Epithelial cell of umbilical artery (primary cell): ENCODE measurements around the gene POLR3GL. TPM values are rescaled to one million over a fixed set of nuclear protein-coding genes. Genes with fewer than 3 reads are reported as not detected.

ENCODE experiments used
- total RNA-seq: library from RNA; depleted of rRNA; stranded (reverse); fragments of >200 nt; gene quantifications from 2 replicates; pipeline ENCODE4 v1.2.3, GENCODE V29; 2014

The POLR3GL gene, protein sequence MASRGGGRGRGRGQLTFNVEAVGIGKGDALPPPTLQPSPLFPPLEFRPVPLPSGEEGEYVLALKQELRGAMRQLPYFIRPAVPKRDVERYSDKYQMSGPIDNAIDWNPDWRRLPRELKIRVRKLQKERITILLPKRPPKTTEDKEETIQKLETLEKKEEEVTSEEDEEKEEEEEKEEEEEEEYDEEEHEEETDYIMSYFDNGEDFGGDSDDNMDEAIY
- 12.3 and 18.8 TPM in 2 replicates for total RNA-seq

DNA sequence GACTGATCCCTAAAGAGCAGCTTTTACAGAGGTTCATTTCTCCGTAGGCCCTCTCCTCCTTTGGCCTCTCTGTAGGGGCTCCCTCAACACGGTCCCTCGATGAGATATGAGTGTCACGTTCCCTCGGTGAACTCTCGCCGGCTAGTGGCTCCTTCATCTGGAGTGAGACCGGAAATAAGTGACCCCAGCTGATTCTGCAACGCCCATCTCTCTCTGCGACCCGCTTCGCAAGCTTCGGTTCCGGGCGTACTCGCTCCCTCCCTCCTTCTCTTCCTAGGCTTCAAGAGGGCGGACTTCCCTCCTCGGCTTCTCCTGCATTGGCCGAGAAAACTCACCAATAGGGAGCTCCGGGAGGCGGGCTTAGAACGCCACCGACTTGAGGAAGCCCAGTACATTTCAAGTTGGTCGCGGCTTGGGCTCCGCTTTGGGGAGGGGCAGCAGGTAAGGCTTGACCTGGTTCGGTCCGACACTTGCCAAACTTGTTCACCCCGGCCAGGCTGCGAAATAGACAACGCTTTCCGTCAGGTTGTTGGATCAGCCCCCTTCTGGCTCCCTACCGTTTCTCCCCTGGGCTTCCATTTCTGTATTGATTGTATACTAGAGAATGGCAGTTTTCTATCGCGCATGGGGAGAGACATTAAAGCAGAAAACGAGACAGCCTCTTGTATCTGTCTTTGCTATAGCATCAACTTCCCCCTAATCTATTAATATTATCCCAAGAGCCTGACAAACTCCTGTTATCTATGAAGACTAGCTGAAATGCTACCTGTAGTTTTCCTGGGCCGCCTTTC lies at the start of gene POLR3GL, which contains the start of gene ANKRD34A:
POLR3GL (plus strand) TSS at position 363 of the 791 bp plus-strand sequence. CDS start 10,176 bp downstream, outside the sequence.
ANKRD34A (minus strand) TSS at position 248 of the 791 bp plus-strand sequence. CDS start 2,816 bp downstream, outside the sequence.

DNA sequence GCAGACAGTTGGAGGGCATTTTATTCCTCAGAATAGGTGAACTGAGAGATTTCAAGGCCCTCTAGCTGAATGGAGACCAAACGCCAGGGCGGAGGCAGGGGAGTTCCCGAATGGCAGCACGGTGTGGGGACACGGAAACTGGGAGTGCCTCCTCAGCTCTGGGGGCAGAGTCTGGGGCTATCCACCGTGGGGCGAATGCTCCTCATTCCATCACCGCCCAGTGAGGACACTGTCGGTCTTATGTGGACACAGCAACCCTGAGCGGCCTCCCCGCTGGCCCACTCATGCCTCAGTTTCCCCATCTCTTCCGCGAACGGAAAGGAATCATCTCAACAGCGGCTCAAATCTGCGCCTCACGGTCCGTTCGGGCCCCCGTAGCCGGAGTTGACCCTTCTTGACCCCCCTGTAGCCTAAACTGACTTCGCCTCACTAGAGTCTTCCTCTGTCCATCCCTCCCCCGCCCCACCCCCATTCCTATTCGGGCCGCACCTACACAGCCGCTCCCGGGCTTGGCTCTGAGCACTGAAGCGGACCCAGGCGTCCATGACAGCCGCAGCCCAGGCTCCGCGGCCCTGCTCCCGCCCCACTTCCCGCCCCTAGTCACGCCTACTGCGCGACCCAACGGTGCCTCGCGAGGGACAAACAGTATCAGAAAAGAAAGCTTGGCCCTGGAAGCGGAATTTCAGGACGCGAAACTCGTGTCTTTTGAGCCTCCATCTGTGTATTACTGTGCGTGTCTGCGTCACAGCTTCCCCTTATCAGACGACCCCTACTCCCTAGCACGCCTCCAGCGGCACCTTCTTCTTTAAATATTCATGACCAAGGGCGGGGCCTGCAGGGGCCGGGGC lies 46.1 kb upstream of the POLR3GL start, which contains the start of gene PEX11B:
PEX11B (minus strand) TSS at position 574 of the 848 bp plus-strand sequence; CDS start at position 545, 29 bp downstream.

DNA sequence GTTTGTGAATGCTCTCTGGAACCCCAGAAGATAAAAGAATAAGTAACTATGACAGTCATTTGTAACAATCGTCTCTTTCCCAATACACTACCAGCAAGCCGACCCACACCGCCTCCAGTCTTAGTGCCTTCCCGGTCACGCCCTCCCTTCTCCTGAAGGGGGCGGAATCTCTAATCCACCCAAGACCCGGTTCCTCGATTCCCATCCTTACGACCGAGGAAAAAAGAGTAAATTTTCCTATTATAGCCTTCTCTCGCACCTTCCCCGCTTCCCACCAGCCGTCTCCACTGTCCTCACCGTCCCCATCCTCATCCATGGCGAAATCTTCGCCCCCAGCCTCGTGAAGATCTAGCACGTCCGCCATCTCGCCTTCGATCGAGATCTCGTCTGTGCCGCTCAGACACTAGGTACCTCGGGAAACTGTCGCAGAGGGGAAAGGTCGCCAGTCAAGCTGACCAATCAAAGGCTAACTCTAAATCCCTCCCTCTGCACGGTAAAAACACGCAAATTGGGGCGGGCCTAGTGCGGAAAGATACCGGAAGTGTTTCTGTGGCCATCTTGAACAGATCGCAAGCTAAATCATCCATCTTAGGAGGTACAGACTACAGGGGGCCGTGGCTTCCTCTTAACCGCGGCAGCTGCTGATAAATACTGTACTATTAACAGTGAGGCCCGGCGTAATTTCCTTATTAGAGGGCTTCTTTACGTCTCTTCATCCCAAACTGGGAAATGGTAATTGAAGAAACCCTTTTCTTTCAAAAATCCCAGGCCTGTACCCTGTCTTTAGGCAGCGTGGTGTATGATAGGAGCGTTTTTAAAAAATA lies 37.2 kb upstream of the POLR3GL start, which contains the start of gene RBM8A:
RBM8A (minus strand) TSS at position 422 of the 824 bp plus-strand sequence; CDS start at position 364, 58 bp downstream.

DNA sequence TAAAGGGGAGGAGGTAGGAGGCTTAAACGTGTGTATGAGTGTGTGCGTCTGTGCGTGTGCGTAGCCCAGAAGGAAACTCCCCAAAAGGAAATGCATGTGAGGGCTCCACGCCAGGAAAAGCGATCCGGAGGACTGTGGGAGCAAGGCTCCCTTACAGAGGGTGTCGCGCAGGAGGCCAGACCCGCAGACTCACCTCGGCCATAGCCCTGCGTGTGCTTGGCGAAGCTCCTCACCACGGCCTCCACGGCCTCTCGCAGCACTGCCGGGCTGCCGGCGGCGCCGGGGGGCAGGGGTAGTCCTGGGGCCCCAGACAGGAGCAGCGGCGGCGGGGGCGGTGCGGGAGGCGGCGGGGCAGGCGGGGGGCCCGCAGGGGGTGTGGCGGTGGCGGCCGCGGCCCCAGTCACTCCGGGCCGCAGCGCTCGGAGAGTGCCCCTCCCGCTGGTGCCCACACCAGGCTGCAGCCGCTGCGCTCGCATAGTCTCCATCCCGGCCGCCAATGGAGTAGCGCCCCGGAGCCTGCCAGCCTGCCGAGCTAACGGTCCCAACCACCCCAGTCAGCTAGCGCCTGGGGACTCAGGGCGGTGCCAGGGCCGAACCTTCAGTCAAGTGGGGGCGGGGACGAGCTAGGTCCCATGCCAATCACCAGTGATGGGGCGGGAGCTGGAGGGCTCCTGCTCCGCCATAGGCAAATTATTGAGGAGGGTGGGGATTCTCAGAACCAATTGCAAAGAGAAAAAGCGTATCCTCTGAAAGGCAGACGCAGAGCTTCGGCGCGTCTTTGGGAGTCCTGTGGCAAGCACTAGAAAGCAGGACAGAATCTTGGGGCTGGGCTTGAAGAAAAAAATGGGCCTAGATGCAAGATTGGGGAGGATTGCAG lies 6.8 kb upstream of the POLR3GL start, which contains the start of gene LIX1L:
LIX1L (minus strand) TSS at position 575 of the 877 bp plus-strand sequence; CDS start at position 485, 90 bp downstream.

DNA sequence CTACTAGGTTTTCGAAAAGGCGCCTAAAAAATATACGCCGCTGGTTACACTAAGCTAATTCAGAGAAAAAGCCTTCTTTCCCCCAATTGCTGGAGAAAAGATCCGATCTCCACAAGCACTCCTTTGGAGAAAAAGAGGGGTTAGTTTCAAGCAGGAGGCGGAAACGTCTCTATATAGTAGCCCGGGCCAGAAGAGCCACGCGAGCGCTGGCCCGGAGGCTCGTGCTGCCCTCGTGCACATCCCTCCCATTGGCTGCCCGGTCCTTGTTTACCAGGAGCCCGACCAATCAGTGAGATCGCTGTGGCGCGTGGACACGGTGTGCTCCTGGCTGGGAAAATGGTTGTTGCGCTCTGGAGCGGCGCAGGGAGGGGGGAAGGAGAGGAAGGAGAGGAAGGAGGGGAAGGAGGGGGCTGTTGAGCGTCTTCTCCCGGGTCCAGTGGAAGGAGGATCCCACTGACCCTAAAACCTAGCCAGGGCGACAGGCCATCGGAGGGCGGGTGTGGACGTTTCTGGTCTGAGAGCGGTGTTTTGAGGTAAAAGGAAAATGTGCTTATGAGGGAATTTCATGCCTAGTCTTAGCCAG lies 32.0 kb downstream of the POLR3GL start, which contains the start of gene TXNIP:
TXNIP (minus strand) TSS at position 147 of the 583 bp plus-strand sequence. CDS start 313 bp downstream, outside the sequence.

DNA sequence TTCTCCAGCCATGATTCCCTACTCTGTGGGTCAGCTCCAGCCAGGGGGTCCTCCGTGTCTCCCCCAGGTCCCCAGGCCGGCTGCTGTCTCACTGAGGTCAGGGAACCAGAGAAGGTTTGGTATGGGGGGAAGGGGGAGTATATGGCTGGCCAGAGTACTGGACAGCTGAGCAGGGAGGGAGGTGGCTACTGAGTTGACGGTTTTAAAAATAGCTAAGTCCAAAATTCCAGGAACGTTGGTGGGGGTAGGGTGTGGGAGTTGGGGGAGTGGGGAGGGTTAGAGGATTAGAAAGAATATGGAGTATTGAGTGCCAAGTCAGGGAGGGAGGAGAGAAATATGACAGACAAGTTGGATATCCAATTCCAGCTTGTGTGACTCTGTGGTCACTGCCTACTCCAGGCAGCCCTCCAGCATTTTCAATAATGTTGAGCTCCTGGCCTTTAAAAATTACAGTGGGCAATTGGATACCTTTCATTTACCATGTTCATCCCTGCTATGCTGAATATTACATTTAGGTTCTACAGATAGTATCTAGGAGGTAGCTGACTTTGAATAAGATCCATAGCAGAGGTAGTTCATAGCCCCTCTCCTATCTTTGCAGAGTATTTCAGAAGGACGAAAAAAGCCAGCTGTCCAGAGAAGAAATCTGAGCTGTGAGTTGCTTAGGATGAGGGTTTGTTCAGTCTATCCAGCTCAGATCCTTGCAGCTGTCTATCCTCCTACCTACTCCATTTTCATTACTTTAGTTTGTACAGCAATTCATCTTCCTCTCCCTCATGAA lies 57.3 kb downstream of the POLR3GL start, which contains the start of gene HJV:
HJV (minus strand) TSS at position 114 of the 781 bp plus-strand sequence. CDS start 1,504 bp downstream, outside the sequence.

Other genes with a start within 250 kb of the POLR3GL start
- not detected in 2 replicates for gene CD160, start 245.2 kb upstream of the POLR3GL start, total RNA-seq
- gene RNF115, start 140.6 kb upstream of the POLR3GL start, total RNA-seq: 10.4 and 12.3 TPM in 2 replicates
- 27.9 and 33.9 TPM in 2 replicates for gene POLR3C, start 140.5 kb upstream of the POLR3GL start, total RNA-seq
- gene NUDT17, start 119.1 kb upstream of the POLR3GL start, total RNA-seq: 2.1 and 2.9 TPM in 2 replicates
- gene PIAS3, start 105.6 kb upstream of the POLR3GL start, total RNA-seq: 4.1 and 4.2 TPM in 2 replicates
- 0.32 and 0.46 TPM in 2 replicates for gene ANKRD35, start 78.8 kb upstream of the POLR3GL start, total RNA-seq
- gene ITGA10, start 54.6 kb upstream of the POLR3GL start, total RNA-seq: 7.8 and 10.7 TPM in 2 replicates
- gene PEX11B, start 46.0 kb upstream of the POLR3GL start, total RNA-seq: 27.3 and 40.1 TPM in 2 replicates
- gene RBM8A, start 37.2 kb upstream of the POLR3GL start, total RNA-seq: 222 and 239 TPM in 2 replicates
- 17.3 and 20.1 TPM in 2 replicates for gene LIX1L, start 6.7 kb upstream of the POLR3GL start, total RNA-seq
- gene ANKRD34A, start 115 bp upstream of the POLR3GL start, total RNA-seq: 0.15 and 0.32 TPM in 2 replicates
- gene TXNIP, start 31.9 kb downstream of the POLR3GL start, total RNA-seq: 19.5 and 98.6 TPM in 2 replicates
- gene HJV, start 57.0 kb downstream of the POLR3GL start, total RNA-seq: not detected in 2 replicates
- 0.65 and 0.91 TPM in 2 replicates for gene NBPF10, start 180.1 kb downstream of the POLR3GL start, total RNA-seq